HFF-Myc (cell line): Measurements from ENCODE around the gene PTGDS.

ENCODE experiments used
- DNase-seq: peaks from one replicate; pipeline ENCODE4 v3.0.0-alpha.2; 2011; ENCODE audit warnings: low read depth; ENCODE audit errors: extremely low read depth
- H3K4me3 ChIP-seq: replicated peaks from 2 replicates; pipeline ENCODE4 v1.5.1; 2011; ENCODE audit warnings: low read depth, mild to moderate bottlenecking, control low read depth, low read length
- TF ChIP-seq, protein P1 (sequence below): IDR thresholded peaks from 2 replicates; pipeline ENCODE4 v1.5.1; 2012; ENCODE audit warnings: mild to moderate bottlenecking, low read depth, low read length, control low read depth; ENCODE audit errors: missing control alignments

Gene PTGDS

DNA sequence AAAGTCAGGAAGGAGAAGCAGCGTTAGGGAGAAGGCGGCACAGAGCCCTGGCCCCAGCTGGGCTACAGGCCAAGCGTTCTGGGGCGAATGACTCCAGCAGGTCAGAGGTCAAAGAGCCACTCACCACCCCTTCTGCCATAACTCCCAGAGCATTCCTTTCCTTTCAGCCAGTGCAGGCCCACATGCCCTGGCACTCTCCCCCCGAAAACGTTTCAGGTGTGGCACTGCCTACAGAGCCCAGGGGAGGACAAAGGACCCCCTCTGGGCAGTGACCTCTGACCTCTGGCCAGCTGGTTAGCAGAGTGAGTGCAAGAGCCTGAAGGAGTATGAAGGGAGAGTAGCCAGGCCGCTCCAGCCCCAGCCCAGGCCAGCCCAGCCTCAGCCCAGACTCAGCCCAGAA, 45.9 kb downstream of the PTGDS start:
- no peak overlapping the region for H3K4me3 ChIP-seq
- DNase-seq: no peak
- TF ChIP-seq, protein P1, sequence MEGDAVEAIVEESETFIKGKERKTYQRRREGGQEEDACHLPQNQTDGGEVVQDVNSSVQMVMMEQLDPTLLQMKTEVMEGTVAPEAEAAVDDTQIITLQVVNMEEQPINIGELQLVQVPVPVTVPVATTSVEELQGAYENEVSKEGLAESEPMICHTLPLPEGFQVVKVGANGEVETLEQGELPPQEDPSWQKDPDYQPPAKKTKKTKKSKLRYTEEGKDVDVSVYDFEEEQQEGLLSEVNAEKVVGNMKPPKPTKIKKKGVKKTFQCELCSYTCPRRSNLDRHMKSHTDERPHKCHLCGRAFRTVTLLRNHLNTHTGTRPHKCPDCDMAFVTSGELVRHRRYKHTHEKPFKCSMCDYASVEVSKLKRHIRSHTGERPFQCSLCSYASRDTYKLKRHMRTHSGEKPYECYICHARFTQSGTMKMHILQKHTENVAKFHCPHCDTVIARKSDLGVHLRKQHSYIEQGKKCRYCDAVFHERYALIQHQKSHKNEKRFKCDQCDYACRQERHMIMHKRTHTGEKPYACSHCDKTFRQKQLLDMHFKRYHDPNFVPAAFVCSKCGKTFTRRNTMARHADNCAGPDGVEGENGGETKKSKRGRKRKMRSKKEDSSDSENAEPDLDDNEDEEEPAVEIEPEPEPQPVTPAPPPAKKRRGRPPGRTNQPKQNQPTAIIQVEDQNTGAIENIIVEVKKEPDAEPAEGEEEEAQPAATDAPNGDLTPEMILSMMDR: no peak

DNA sequence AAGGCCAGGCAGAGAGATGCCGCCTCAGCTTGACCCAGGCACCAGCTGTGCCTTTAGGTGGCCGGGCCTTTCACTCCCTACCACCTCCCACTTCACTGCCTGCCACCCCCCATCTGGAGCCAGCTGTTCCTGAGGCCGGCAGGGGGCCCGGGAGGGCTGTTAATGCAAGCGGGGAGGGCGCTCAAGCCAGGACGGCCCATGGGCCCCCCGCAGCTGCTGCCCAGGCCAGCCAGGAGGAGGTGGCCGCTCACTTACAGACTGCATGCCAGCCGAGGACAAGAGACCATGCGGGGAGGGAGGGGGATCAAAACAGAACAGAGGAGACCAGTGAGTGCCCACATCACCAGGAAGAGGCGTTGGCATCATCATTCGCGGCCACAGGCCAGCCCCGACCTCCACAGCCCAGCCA, 46.3 kb downstream of the PTGDS start:
- no peak for DNase-seq
- TF ChIP-seq, protein P1: no peak
- H3K4me3 ChIP-seq: no peak overlapping the region

DNA sequence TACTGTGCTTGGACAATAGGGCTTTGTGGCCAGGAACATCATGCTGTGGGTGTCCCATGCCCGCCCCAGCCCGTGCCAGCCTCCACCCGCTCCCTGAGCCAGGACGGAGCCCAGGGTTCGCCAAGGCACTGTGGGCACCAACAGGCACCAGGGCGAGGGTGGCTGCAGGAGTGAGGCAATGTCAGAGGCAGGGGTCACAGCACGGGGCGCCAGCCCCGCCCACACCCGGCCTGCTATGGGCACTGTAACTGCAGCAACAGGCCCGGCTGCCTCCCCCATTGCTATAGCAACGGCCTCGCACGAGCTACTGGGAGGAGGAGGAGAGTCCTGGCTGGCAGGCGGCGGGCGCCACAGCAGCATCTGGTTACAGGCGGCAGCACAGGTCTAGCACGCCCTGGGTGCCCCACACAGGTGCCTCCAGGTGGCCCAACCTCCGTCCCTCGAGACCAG, 48.2 kb downstream of the PTGDS start:
- H3K4me3 ChIP-seq: no peak overlapping the region
- TF ChIP-seq, protein P1: no peak
- DNase-seq: no peak

DNA sequence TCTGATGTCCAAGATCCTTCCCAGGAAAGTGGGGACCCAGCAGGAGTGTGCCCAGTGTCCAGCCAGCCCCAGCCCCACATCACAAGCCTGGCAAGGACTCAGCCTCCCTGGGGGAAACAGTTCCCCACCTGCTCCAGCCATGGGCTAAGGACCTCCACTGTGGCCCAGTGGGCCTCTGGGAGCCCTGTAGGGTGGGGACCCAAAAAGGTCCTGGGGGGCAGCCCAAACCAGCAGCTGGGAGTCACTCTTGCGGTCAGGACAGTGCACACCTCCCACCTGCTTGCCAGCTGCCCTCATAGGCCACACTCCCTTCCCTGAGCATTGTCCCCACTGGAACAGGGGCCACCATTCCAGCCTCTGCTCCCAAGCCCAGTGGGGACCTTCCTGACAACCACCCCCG, 49.1 kb downstream of the PTGDS start:
- DNase-seq: no peak
- H3K4me3 ChIP-seq: no peak overlapping the region; the same call in 1 of the 2 replicates
- TF ChIP-seq, protein P1: no peak

DNA sequence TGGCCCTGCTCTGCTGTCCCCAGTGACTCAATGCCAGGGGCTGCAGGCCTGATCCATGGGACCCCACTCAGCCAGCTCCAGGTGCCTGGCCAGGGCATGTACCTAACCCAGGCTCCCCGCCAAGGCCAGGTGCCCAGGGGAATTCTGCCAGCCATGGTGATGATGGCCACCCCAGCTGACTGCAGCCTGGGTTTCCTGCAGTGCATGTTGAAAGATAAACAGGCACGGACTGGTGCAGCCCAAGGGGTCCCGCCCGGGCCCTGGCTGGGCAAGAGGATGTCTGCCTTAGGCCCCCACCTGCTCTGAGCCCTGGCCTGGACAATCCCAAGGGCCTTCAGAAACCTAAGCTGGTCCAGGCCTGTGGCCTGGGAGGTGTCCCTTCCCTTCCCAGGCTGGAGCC, 49.5 kb downstream of the PTGDS start:
- no peak for DNase-seq
- H3K4me3 ChIP-seq: peak overlapping the region; percentile 57
- TF ChIP-seq, protein P1: no peak

DNA sequence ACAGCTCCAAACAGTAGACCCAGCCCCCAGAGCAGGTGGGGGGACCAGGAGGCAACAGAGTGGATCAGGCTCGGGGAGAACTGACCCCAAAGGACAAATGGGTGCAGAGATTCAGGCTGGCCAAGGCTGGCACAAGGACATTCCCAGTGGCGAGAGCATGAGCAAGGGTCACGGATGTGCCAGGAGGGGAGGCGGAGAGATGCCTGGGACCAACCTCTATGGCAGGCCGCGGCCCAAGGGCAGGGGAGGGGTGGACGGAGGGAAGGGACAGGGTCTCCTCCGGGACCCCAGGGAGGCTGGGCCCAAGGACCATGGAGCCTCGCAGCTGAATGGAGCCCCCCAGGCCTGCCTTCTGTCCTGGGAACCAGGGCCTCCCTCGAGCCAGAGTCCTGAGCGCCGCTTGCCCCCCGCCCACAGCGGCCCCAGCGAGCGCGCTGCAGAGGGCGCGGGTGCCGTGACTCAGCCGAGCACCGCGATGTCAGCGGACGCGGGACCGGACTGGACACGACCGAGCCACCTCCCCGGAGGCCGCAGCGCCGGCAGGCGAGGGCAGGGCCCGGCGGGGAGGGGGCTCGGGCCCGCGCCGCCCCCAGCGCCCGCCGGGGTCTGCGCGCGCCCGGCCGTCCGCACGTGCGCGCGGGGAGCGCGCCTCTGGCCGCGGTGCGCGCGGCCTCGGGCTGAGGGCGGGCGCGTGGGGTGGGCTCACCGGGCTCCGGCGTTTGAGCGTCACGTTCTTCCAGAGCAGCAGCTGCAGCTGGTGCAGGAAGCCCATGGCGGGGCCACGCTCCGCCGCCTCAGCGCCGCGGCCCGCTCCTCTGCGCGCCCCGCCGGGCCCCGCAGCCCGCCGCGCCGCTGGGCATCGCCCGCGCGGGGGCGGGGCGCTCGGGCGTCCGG, 50.3 kb downstream of the PTGDS start, which contains the start of gene ABCA2:
ABCA2 (minus strand) TSS at position 869 of the 894 bp plus-strand sequence; CDS start at position 772, 97 bp downstream.
- H3K4me3 ChIP-seq: peak within 1 kb of the TSS; percentile 57
- DNase-seq: no peak
- TF ChIP-seq, protein P1: no peak
